HepG2 (cell line): Measurements from ENCODE around the gene DENND4B. TPM values are rescaled to one million over a fixed set of nuclear protein-coding genes. Genes with fewer than 3 reads are reported as not detected.

Experiments
- AGO2 ChIP-seq: fragments of 200-400 bp; formaldehyde crosslinking; optimal IDR thresholded peaks from 2 replicates; pipeline ENCODE3; 2017; ENCODE audit warnings: mild to moderate bottlenecking, low read depth, low read length, moderate library complexity
- ESRRA ChIP-seq: sonication (generic); formaldehyde crosslinking; IDR thresholded peaks from 2 replicates; pipeline ENCODE4 v1.5.1; 2020; ENCODE audit warnings: mild to moderate bottlenecking, low read depth, missing genetic modification reagents
- HNF4A ChIP-seq: sonication (generic); formaldehyde crosslinking; IDR thresholded peaks from 2 replicates; pipeline ENCODE4 v1.4.0; 2020; ENCODE audit warnings: missing genetic modification reagents
- HNRNPL ChIP-seq: fragments of 200-400 bp; formaldehyde crosslinking; IDR thresholded peaks from 2 replicates; pipeline ENCODE4 v1.6.1; 2017; ENCODE audit warnings: mild to moderate bottlenecking, low read depth, low read length
- MED8 ChIP-seq: sonication (generic); formaldehyde crosslinking; IDR thresholded peaks from 2 replicates; pipeline ENCODE4 v1.8.1; 2023; ENCODE audit warnings: mild to moderate bottlenecking, missing genetic modification reagents; ENCODE audit not compliant: insufficient replicate concordance
- PPARG ChIP-seq: conservative IDR thresholded peaks from 2 replicates; pipeline ENCODE4 v1.6.1; 2016; ENCODE audit warnings: missing biosample characterization, missing genetic modification reagents
- YY1 ChIP-seq: IDR thresholded peaks from 2 replicates; pipeline ENCODE4 v1.6.1; 2011; ENCODE audit warnings: low read length, low read depth, moderate library complexity, mild to moderate bottlenecking; ENCODE audit not compliant: insufficient read depth, insufficient replicate concordance
- ZBTB2 ChIP-seq: sonication (generic); formaldehyde crosslinking; IDR thresholded peaks from 2 replicates; pipeline ENCODE4 v1.8.0; 2022; ENCODE audit warnings: low read depth, missing genetic modification reagents
- ZBTB40 ChIP-seq, 2 experiments: fragments of 450-650 bp in 1 of 2; sonication (generic) in 1 of 2; formaldehyde crosslinking in 1 of 2; IDR thresholded peaks; 2 replicates each; pipeline versions ENCODE4 v1.6.1 to v1.8.0; 2016 to 2022; ENCODE audit warnings: antibody characterized with exemption in 1 of 2, mild to moderate bottlenecking in 1 of 2, missing genetic modification reagents in 1 of 2
- ZNF142 ChIP-seq: sonication (generic); formaldehyde crosslinking; IDR thresholded peaks from 2 replicates; pipeline ENCODE4 v1.4.0; 2020; ENCODE audit warnings: missing genetic modification reagents
- ZNF543 ChIP-seq: sonication (generic); formaldehyde crosslinking; IDR thresholded peaks from 2 replicates; pipeline ENCODE4 v1.4.0; 2020; ENCODE audit warnings: mild to moderate bottlenecking, missing genetic modification reagents
- polyA plus RNA-seq, 8 experiments: library from polyadenylated mRNA; depleted of rRNA in 3 of 8; stranded (reverse) in 7 of 8; unstranded in 1 of 8; fragments of >200 nt; fragmentation: Illumina TruSeq in 4 of 8; extraction: Trizol in 4 of 8; gene quantifications; 2 replicates each; pipeline versions ENCODE4 v1.2.1 to v1.2.3, GENCODE V29; 2011 to 2016; ENCODE audit warnings: low read depth in 4 of 8, missing spikeins in 1 of 8, mixed read lengths in 1 of 8; ENCODE audit not compliant: insufficient read depth in 1 of 8
- total RNA-seq, 5 experiments: library from RNA; depleted of rRNA; stranded (reverse); fragments of >200 nt; fragmentation: Illumina TruSeq; extraction: Trizol; gene quantifications; 2 replicates each; pipeline ENCODE4 v1.2.3, GENCODE V29; 2016; ENCODE audit warnings: low read depth in 1 of 5

The DENND4B gene
- total and polyA plus RNA-seq, 2 of the 13 experiments (the other 11 are each of a cell fraction or from before 2014, with no cell fraction given): 15.1 to 20.3 TPM

GRCh38 chr1:153942766-153943549 lies 3.6 kb downstream of the DENND4B start (continued):
- no peak for TF ChIP-seq ZNF142 (CRISPR knock-in tag)
- no peak for TF ChIP-seq MED8 (CRISPR knock-in tag)
- no peak for TF ChIP-seq ZNF543
- TF ChIP-seq HNRNPL: 0 out of 2 replicates have a peak, but pooled peaks have one; percentile 43
- 0 out of 2 replicates have a peak, but pooled peaks have one; percentile 21 for TF ChIP-seq PPARG (CRISPR knock-in tag)
- peak; percentile 41 for TF ChIP-seq AGO2
- TF ChIP-seq ZBTB40 (IDR thresholded peaks at IDR 0.05): no peak
- TF ChIP-seq ZBTB40 (CRISPR knock-in tag; IDR thresholded peaks at IDR 0.05): no peak
- TF ChIP-seq ESRRA (CRISPR knock-in tag): 0 out of 2 replicates have a peak, but pooled peaks have one; percentile 32
- no peak for TF ChIP-seq YY1
- TF ChIP-seq ZBTB2 (CRISPR knock-in tag): no peak
- peak; percentile 31 for TF ChIP-seq HNF4A (CRISPR knock-in tag)
